HG03196 (cell line): ENCODE data around the gene TRNT1.

Experiments used
- ATAC-seq: cut with Tn5 transposase; IDR thresholded peaks from one replicate; pipeline ENCODE4 v1.9.1; 2021; ENCODE audit not compliant: unreplicated experiment

The TRNT1 gene

GRCh38 chr3:3177861-3178497, 51.2 kb downstream of the TRNT1 start:
- ATAC-seq: no peak

- ATAC-seq: no peak
Observed at GRCh38 chr3:3178498-3179328, 52.0 kb downstream of the TRNT1 start.

GRCh38 chr3:3179407-3180094, 52.8 kb downstream of the TRNT1 start, which contains the start of gene CRBN:
TSS of gene CRBN (minus strand) at chr3:3179691. CDS start at chr3:3179687, 4 bp downstream.
- peak; percentile 99 for ATAC-seq

GRCh38 chr3:3180456-3180855, 53.7 kb downstream of the TRNT1 start:
- no peak for ATAC-seq

- no peak for ATAC-seq
Observed at GRCh38 chr3:3184876-3185275, 58.1 kb downstream of the TRNT1 start.

- no peak for ATAC-seq
Observed at GRCh38 chr3:3189102-3189727, 62.5 kb downstream of the TRNT1 start.

- no peak for ATAC-seq
Observed at GRCh38 chr3:3189961-3190360, 63.2 kb downstream of the TRNT1 start.

- no peak for ATAC-seq
Observed at GRCh38 chr3:3191675-3192285, 65.0 kb downstream of the TRNT1 start.

- no peak for ATAC-seq
Observed at GRCh38 chr3:3192286-3192675, 65.5 kb downstream of the TRNT1 start.

GRCh38 chr3:3194861-3195260, 68.1 kb downstream of the TRNT1 start:
- no peak for ATAC-seq

- ATAC-seq: no peak
Observed at GRCh38 chr3:3196148-3196861, 69.6 kb downstream of the TRNT1 start.
